GM19025 (cell line): ENCODE data around the gene POMZP3.
"Not testable (repeated sequence)": the region's sequence is repeated elsewhere in the genome, so short reads cannot be mapped to it uniquely, and the experiment has no call there.

Experiments
- ATAC-seq: cut with Tn5 transposase; IDR thresholded peaks from one replicate; pipeline ENCODE4 v1.9.1; 2021; ENCODE audit warnings: mild to moderate bottlenecking, low read depth, moderate library complexity; ENCODE audit not compliant: unreplicated experiment

POMZP3 gene

DNA sequence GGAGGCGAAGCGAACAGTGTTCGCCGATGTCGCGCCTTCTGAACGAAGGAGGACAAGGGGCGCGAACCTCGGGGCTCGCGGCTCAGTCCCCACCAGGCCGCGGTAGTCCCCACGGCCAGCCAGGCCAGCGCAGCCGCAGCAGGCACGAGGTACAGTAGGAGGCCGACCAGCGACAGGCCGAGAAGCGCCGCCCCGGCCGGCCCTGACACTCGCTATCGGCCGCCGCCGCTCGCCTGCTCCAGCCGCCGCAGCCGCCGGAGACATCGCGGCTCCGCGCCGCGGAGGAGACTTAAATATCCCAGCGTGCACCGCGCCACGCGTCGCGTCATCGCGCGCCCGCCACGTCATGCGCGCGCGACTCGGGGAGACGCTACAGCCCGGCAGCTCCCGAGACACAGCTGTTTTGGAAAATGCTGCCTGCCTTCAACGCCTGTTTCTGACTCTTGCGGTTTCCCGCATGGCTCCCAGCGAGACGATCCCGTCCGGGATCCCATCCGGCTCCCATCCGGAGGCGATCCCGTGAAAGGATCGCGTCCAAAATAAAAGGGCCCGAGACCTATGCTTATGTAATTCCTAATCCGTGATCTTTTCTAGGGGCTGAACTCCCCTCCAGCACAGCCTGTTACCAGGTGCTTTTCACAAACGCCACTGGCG lies at the start of gene POMZP3:
Gene POMZP3 (minus strand): TSS at position 291 of the 654 bp plus-strand sequence. CDS start 1,215 bp downstream, outside the sequence.
- ATAC-seq: peak; percentile 85

- not testable (repeated sequence) for ATAC-seq
These were observed 48.7 kb upstream of the POMZP3 start for GRCh38 chr7:76675783-76676182.

- not testable (repeated sequence) for ATAC-seq
These were observed 46.3 kb upstream of the POMZP3 start for GRCh38 chr7:76673346-76673745.

DNA sequence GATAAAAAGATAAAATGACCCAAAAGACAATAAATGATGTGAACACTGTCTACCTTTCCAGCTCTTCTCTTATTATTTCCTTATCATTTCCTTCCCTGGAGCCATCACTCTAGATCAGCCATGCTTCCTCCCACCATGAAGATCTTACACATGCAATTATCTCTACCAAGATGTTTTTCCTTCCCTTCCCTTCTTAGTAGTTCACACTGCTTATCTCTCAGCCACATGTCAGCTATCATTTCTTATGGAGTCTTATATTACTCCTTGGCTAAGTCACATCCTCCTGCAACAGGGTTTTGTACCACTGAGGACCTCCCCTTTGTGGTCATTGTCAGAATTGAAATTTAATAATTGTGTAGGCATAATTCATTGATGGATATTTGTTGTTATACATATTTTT lies 32.1 kb upstream of the POMZP3 start:
- ATAC-seq: not testable (repeated sequence)

DNA sequence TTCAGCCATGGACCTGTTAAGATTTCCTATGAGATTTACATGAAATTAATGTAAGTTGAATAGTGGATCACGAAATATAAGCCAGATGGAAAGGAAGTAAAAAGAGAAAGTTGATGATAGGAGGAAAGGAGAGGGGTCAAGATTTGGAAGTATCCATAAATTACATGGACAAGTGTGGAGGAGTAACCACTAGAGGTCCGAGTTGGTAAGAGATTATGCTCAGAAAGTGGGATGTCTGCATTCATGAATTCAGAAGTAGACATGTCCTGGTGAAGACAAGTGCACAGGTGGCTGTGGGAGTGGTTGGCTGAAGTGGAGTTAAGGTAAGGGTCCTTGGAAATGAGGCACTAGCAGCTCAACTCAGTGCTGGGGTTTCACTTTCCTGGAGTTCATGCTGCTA lies 29.3 kb upstream of the POMZP3 start:
- not testable (repeated sequence) for ATAC-seq

DNA sequence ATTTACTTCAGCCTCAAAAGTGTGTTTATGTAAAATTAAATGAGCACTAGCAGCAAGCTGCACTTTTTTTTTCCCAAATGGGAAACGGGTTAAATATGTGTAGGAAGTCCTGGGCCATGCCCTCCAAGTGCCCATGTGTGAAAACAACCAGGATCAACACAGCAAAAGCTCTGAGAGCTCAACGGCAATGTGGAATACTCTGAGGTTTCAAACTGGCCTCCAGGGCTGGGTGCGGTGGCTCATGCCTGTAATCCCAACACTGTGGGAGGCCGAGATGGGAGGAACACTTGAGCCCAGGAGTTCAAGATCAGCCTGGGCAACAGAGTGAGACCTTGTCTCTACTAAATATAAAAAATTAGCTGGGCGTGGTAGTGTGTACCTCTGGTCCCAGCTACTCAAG lies 15.5 kb upstream of the POMZP3 start:
- ATAC-seq: not testable (repeated sequence)

DNA sequence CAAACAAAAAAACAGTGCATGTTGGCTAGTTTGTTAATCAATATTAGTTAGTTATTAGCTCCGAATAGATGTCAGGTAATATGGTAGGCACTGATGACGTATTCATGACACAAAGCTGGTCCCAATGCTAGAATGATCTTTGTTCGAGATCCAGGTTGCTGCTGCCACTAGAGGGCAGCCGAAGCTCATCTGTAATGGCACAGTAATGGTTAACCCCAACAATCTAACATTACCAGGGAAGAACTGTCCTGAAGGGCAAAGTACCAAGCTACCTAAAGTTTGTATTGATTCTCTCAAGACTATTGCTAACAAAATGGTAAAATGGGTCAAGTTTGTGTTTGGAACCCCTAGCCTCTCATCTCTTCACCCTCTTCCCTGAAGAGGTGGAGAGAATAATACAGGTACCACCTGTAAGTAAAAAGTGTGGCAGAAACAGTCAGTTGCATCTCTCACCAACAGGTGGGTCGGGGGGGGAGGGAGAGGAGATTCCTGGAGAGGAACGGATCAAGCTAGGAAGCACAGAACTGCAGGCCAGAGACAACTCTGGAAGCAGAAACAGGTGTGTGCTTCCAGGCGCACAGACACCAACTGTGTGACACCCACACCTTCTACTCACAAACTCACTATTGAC lies 10.1 kb upstream of the POMZP3 start:
- ATAC-seq: peak; percentile 80

DNA sequence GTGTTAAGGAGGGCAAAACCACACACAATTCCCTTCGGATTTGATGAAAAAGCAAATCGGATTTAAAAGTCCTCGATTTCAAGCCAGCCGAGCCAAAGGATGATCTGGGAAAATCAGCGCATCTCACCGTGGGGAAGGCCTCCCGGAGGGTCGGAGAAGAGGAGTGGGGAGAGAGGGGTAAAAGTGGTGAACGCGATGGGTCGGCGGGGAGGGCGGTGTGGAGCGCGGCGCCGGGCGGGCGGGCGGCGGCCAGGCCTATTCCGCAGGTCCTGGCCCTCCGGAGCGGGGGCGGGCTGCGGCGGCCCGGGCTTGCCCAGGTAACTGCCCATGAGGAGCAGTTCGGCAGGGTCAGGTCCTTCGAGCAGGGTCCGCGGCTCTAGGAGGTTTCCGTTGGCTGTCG lies 498 bp downstream of the POMZP3 start:
- ATAC-seq: not testable (repeated sequence)

- ATAC-seq: not testable (repeated sequence)
These were observed 7.5 kb downstream of the POMZP3 start for GRCh38 chr7:76619439-76620190.

DNA sequence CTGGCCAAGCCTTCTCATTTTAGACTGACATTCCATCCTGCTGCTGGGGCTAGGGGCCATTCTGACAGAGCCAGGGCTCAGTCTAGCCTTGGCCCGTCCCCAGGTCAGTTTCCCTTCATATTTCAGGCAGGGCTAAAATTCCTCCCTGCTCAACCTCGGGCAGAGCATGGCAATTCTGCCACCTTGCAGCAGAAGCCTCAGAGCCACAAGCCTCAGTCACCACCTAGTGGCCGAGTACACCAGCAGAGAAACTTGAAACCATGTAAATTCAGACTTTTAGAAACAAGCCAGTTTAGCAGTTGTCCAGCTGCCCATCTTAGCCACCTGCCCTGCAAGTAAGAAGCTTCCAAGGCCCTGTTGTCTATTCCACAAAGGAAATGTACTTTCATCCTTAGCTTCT lies 13.3 kb downstream of the POMZP3 start:
- not testable (repeated sequence) for ATAC-seq

DNA sequence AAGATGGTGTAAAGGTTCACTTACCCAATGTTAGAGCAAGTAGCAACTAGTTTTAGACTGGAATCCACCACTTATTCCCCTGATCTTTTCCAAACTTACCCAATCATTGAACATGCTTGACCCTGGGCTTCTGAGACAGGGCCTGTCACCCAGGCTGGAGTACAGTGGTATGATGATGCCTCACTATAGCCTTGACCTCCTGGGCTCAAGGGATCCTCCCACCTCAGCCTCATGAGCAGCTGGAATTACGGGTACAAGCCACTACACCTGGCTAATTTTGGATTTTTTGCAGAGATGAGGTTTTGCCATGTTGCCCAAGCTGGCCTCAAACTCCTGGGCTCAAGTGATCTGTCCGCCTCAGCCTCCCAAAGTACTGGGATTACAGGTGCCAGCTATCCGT lies 14.8 kb downstream of the POMZP3 start:
- ATAC-seq: not testable (repeated sequence)

DNA sequence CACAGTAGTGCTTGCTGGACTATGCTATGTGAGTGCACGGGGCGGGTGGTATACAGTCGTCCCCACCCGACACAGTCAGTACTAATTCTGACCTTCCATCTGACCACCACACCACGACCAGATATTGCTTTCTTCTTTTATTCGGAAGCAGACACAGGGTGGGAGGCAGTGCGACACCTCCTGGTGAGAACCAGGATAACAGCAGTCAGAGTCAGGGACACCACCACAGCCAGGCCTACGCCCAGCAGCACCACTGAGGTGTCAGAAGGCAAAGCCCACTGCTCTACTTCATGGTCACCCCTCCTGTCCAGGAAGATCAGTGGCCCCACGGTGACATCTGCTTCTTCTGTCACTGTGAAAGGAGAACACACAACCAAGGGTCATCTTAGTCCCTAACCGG lies 17.2 kb downstream of the POMZP3 start:
- not testable (repeated sequence) for ATAC-seq

DNA sequence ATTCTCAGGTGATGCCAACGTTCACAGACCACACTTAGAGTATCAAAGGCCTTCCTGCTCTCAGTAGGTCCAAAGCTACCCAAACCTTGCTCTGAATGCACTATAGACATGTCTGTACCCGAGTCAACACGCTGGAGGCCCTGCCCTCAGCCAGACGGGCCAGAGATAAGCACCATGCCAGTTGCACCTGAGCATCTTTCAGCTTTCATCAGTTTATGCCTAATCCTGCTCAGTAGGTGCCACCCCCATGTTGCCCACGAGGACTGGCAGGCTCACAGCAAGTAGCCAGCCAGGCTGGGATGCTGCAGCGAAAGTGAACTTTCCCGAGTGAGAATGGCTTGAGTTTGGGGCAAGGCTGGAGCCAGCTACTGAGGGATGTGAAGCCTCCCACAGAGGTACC lies 18.6 kb downstream of the POMZP3 start:
- not testable (repeated sequence) for ATAC-seq

- ATAC-seq: peak; percentile 96
These were observed 21.1 kb downstream of the POMZP3 start for GRCh38 chr7:76606027-76606426.

DNA sequence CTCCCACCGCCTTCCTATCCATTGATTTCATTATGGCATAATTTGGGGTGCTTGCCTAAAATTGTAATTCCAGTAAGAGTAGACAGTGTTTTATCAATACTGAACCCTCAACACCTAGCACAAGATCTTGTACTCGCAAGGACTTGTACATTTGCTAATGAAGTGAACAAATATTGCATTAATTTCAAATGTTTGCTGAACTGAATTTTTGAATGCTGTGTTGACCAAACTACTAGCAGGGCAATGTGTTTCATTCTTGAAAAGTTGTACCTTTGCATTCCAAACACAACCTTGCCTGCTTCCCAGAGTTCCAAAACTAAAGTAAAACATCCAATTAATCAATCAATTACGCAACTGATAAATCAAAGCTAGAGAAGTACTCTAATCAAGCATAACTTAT lies 26.4 kb downstream of the POMZP3 start:
- not testable (repeated sequence) for ATAC-seq

GRCh38 chr7:76600116-76600482 lies 27.0 kb downstream of the POMZP3 start:
- not testable (repeated sequence) for ATAC-seq

DNA sequence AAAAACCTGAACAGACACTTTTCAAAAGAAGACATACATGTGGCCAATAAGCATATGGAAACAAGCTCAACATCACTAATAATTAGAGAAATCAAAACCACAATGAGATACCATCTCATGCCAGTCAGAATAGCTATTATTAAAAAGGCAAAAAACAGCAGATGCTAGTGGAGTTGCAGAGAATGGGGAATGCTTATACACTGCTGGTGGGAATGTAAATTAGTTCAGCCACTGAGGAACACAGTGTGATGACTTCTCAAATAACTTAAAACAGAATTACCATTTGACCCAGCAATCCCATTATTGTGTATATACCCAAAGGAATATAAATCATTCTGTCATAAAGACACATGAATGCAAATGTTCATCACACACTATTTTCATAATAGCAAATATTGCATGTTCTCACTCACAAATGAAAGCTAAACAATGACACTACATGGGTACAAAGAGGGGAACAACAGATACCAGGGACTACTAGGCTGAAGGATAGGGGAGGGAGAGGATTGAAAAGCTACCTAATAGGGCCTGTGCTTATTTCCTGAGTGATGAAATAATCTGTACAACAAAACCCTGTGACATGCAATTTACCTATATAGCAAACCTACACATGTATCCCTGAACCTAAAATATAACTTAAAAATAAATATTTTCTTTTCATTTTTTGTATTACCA lies 28.4 kb downstream of the POMZP3 start:
- not testable (repeated sequence) for ATAC-seq

DNA sequence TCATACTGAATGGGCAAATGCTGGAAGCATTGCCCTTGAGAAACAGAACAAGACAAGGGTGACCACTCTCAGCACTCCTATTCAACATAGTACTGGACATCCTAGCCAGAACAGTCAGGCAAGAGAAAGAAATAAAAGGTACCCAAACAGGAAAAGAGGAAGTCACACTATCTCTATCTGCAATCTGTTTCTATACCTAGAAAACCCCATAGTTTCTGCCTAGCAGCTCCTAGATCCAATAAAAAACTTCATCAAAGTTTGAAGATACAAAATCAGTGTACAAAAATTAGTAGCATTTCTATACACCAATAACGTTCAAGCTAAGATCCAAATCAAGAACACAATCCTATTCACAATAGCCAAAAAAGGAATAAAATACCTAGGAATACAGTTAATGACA lies 29.8 kb downstream of the POMZP3 start:
- ATAC-seq: not testable (repeated sequence)

DNA sequence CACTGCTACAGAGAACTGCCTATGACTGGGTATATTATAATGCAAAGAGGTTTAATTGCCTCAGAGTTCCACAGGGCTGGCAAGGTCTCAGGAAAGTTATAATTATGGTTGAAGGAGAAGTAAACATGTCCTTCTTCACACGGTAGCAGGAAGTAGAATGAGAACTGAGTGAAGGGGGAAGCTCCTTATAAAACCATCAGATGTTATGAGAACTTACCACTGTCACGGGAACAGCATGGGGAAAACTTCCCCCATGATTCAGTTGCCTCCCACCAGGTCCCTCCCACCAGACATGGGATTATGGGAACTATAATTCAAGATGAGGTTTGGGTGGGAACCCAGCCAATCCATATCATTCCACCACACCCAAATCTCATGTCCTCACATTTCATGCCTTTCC lies 34.4 kb downstream of the POMZP3 start:
- ATAC-seq: not testable (repeated sequence)

- peak; percentile 56 for ATAC-seq
These were observed 35.3 kb downstream of the POMZP3 start for GRCh38 chr7:76591602-76592304.
